Medulla oblongata (tissue), 1 donor: ENCODE results near the gene MRPL30.
"Not testable (repeated sequence)": the region's sequence is repeated elsewhere in the genome, so short reads cannot be mapped to it uniquely, and the experiment has no call there.

ENCODE experiments used
- DNase-seq: peaks from one replicate; pipeline ENCODE4 v3.0.0-alpha.2; 2015; ENCODE audit errors: extremely low spot score

MRPL30 gene

DNA sequence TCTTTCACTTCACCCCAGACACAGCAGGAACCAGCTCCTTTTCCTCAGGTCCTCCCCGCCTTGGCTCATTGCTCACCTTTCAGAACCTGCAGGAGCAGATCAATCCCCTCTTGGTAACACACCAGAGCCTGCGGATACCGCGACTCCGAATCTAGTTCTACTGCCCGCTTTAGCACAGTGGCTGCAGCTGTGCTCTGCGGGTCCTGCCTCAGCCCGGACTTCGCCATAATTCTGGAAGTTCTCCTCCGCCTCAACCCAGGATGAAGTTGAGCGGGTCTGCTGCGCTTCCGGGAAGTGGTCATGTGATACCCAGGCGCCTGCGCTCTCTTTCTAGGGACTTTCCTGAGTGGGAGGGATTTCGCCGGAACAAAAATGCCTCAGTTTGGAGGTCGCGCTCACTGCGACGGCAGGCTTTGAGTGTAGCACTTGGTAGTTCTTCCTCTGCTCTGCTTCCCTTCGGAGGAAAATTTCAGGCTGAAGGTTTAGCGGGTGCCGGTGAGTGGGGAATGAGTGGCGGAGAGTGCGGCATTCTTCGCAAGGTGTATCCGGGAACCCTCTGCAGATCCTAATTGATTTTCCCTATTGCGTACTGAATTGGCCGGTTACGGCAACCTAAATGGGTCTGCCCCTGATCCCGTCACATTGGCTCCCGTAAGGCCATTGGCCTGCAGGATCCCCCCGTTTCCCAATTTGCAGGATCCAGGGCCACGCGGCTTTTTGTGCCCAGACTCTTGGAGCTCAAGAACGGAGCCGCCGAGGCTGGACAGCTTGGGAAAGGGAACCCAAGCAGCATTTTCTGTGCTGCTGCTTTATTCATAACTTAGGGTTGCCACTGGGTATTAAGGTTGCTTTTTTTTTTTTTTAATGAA lies at the start of gene MRPL30, which contains the start of gene MITD1:
TSS of gene MRPL30 (plus strand) at position 430 of the 869 bp plus-strand sequence. CDS start 5,020 bp downstream, outside the sequence.
TSS of gene MITD1 (minus strand) at position 304 of the 869 bp plus-strand sequence. CDS start at position 227, 77 bp downstream.
- peak; percentile 98 for DNase-seq

DNA sequence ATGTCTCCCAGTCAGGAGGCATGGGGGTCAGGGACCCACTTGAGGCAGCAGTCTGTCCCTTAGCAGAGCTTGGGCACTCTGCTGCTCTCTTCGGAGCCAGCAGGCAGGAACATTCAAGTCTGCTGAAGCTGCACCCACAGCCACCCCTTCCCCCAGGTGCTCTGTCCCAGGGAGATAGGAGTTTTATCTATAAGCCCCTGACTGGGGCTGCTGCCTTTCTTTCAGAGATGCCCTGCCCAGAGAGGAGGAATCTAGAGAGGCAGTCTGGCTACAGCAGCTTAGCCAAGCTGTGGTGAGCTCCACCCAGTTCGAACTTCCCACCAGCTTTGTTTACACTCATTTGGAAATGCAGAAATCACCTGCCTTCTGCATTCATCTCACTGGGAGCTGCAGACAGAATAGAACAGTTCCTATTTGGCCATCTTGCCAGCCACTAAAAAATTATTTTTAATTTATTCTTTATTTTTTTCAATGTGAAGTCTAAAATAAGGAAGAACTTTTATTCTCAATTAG lies 45.9 kb upstream of the MRPL30 start:
- not testable (repeated sequence) for DNase-seq

DNA sequence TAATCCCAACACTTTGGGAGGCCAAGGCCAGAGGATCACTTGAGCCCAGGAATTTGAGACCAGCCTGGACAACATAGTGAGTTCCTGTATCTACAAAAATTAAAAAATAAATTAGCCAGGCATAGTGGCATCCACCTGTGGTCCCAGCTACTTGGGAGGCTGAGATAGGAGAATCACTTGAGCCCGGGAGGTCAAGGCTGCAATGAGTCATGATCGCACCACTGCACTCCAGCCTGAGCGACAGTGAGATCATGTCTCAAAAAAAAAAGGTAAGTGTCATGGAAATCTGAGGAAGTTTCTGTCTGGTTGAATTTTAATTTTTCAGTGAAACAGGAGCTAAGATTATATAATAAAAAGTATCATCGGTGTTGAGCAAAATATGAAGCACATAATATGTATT lies 42.0 kb upstream of the MRPL30 start:
- no peak for DNase-seq

DNA sequence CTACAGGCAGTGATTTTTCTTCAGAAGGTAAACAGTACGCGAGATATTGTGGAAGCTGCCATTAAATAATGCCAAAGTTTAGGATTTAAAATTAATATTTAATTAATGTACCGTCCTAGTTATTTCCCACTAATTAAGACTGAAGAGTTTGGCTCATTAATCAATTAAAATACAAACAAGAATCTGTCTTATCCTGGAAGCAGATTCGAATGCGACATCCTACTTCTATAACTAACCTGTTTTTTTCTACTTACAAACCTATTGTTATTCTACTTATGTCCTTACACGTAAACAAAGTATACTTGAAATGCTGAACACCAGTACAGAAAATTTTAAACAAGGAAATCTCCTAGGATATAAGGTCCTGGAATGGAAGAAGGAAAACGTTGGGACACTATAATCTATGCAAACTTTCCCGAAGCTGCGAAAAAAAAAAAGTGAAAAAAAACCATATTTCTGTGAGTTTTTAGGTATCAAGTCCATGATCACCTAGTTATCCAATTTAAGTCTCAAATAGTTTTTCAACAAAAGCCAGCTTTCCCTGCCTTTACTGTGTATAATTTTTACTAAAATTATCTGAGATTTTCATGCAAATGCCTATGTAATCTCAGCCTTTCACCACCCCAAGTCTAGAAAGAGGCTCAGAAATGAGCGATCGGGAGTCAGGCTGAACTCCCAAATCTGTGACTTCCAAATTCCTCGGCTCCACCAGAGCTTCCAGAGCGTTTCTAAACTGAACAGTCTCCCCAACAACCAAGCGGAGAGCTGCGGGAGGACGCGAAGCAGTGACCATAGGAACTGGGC lies 40.7 kb upstream of the MRPL30 start:
- DNase-seq = peak; percentile 50

DNA sequence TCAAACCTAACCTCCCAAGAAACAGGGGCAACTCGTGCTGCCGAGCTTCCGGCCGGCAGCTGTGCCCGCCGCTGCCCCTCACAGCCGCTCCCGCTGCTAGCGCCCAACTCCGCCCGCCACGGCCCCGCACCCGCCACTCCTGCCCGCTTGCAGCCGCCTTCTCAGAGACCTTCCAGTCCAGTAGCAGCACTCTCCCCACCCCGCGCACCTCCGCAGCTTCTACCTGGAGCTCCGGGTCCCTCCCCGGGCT lies 40.2 kb upstream of the MRPL30 start:
- no peak for DNase-seq

DNA sequence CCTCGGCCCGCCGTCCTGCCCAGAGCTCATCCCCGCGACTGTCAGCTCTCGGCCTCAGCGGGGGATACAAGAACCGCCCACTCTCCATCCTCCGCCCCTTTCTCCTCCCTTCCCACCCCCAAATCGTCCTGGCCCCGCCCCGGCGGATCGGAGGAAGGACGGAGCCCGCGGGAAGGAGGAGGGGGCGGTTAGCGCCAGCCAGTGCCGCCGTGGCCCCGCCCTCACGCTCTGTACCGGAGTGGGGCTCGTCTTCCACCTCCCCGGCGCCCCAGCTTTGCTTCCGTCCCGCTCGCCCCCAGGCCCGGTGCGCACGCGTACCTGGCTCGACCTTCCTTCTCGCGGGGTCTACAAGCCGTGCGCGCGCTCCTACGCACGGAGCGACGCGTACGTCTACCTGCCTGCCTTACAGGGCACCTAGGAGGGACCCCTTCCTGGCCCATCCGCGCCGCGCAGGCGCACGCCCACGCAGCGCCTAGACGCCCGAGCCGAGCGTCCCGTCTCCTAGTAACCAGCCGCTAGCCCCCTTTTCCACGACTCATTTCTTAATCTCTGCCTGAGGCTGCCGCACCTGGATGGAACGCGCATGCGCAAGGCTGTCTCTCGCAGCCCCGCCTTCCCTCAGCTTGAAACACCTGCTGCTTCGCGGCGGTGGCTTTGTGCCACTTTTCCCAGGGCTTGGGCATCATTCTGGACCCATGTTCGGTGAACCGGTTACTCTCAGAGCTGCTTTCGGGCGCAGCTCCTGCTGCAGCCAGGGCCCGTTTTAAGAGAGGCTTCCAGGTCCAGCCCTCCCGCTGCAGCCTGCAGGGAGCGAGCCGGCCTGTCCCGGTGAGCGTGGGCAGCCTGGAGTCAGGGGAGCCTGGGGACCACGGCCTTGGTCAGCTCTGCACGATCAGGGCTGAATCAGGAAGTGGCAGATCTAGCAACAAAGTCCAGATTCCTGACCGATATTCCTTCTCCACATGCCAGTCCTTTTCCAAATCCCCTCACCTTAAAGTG lies 39.6 kb upstream of the MRPL30 start, which contains the start of gene C2orf15:
TSS of gene C2orf15 (plus strand) at position 598 of the 999 bp plus-strand sequence. CDS start 8,852 bp downstream, outside the sequence.
- peak; percentile 96 for DNase-seq

DNA sequence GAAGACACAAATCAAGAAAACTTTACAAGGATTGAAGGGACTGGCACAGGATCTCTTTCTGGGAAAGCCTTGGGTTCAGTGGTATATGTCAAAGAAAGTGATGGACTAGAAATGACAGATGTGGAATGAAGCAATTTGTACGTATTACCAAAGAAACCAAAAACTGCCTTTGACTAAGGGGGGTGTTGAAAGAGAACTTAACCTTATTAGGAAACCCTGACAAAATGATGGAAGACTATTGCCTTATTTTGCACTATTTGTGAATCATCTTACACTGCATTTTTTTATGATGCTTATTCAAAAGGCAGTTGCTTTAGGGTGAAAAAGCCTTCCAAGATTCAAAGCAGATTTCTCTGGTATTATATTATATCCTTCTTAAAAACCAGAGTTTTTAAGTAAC lies 30.3 kb upstream of the MRPL30 start:
- DNase-seq = no peak

DNA sequence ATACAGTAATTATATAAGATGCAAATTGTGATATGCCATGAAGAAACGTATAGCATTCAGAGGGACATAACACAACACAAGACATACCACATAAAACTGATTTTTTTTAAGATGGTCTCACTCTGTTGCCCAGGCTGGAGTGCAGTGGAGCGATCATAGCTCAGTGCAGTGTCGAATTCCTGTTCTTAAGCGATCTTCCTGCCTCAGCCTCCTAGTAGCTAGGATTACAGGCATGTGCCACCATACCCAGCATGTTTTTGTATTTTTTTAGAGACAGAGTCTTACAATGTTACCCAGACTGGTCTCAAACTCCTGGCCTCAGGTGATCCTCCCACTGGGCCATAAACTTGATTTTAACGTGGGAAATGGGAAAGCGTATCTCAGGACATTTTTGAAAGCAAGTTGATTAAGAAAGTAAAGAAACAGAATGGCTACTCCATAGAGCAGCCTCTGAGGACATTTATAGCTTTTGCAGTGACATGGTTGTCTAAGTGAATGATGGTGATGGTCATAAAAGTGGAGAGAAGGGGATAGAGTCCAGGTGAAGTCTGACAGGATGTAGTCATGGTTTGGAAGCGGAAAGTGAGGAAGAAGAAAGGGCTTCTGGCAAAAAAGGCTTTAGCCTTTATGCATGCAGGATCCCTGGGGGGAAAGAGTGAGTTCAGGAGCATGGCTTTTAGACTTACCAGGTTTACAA lies 28.6 kb upstream of the MRPL30 start:
- DNase-seq = no peak

DNA sequence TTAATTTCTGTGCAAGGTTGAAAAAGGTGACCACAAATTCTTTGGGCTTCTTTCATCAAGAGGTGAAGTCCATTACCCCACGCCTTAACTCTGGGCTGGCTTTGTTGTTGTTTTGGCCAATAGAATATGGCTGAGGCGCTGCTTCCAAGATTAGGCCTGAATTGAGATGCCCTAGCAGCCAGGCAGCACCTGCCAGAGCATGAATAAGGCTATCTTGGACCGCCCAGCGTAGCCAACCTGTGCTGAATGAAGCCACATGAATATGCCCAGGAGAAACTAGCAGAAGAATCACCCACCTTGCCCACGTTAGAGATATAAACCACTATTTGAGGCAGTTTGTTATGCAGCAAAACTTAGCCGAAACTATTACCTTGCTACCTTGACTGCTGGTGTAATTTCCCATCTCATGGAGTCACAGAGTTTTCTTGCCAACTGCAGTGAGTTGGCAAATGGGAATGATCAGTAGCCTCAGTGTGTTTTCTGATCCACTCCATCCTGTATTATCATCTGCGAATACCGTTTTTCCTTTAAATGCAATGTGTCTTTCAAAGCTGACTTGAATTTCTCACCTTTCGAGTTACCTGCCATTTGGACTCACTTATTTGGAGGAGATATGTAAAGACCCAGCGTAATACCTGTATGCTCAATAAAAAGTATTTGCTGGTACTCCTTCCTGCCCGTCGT lies 26.9 kb upstream of the MRPL30 start:
- peak; percentile 46 for DNase-seq

DNA sequence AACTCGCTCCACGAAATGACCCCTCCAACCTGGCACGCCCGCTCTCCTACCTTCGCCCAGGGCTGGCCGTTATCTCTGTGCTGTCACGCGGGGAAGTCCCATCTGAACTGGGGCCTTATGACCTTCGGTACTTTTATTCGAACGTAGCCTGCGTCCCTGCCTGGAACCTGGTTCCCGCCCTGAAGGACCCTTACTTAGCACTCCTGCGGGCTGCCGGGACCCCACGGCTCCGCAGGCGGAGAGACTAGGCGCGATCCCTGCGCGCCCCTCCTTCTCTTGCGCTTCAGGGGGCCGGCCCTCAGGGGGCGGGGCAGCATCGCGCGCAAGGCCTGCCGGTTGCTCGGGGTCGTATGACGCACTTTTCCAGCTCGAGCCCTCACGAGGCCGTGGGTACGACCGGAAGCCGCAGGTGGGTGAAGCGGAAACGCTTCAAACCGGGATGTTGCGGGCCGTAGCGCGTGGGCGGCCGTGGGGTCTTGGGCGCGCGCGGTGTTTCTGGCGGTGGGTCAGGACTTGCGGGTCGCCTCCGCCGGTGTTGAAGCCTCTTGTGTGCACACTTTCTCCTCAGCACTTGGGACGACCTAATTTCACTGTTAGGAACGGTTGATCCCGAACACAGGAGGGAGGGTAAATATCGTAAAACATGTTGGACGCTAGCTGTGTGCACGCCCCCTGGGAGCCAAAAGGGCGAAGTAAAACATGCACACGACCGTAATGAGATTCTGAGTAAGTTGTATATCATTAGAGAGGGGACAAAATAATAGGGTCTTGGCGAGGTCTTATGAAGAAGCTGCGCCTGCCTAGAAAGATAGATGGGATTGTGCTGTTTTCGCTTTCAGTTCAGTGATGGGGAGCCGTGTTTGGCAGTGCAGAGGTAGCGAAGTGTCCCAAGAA lies 26.1 kb upstream of the MRPL30 start, which contains the start of the genes LIPT1 and TSGA10:
TSS of gene LIPT1 (plus strand) at position 325 of the 894 bp plus-strand sequence. CDS start 6,991 bp downstream, outside the sequence.
TSS of gene TSGA10 (minus strand) at position 300 of the 894 bp plus-strand sequence. CDS start 45,503 bp downstream, outside the sequence.
- DNase-seq = peak; percentile 93

DNA sequence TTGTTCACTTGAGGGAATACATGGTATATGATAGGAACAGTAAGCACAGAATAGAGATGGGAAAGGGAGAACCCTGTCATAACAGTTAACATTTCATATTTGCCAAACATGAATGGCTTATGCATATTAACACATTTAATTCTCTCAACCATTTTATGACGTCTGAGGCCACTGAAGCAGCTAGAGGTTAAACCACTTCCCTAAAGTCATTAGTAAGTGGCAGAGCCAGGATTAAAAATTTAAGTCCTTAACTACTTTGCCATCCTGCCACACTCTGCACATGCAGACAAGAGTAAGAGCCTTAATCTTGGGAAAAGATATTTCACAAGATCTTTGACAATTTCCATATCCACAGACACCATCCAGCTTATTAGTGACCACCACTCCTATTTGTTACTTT lies 24.1 kb upstream of the MRPL30 start:
- DNase-seq = no peak

DNA sequence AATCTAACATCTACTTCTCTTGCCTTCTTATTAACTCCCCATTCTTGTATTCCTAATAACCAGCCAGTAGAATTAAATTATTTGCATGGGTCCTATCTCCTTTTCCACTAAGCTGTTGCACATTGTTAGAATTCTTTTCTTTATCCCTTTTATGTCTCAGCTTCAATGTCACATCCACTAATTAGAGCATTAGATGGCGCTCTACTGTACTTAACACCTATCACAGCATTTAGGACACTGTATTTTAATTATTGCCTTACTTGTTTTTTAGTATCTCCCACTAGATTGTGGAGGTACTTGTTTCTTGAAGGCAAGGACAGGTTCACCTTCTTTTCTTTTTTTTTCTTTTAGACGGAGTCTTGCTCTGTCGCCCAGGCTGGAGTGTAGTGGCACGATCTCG lies 22.4 kb upstream of the MRPL30 start:
- DNase-seq = no peak

DNA sequence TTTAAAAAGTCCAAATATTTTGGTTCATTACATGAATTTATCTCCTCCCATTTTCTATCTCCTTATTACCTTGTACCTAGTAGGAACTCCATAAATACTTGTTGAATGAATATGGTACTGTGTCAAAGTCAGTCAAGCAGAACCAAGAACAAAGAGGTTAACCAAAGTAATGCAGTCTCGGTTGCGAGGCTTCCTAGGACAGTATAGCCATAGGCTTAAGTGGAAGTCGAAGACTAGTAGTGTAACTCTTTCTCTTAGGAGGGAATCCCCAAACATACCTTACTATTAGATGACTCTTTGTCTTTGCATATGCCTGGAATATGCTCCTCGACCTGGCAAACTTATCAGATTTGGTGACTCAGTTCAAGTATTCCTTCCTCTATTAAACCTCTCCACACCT lies 21.4 kb upstream of the MRPL30 start:
- no peak for DNase-seq

DNA sequence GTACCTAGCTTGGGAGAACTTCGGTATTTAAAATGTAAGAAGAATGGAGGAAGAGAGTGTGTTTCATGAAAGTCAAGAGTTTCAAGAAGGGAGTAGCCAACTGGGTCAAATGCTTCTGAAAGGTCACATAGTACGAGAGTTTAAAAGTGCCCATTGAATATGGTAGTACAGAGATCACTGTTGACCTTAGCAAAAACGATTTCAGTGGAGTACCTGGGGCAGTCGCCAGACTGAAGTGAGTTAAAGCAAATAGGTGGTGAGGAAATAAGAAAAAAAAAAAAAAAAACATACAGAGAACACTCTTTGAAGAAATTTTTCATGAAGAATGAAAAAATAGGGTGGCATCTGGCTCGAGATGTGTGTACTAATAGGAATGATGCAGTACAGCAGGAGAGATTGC lies 14.8 kb upstream of the MRPL30 start:
- DNase-seq = no peak

DNA sequence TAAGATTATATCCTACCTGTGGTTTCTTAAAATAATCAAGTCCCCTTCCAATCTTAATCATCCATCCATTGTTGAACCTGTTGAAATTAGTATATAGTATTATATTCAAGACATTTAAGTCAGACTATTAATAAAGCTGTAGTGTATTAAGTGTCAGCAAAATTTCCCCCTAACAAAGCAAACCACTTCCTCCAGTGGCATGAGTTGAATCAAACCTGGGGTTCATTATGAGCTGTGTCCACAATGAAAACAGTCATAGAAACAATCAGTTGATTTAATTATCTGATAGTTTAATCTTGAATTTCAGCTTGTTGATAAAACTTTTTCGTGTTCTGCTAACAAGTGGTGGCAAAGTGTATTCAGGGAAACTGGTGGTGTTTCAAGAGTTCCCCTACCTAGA lies 11.4 kb upstream of the MRPL30 start:
- DNase-seq = no peak

DNA sequence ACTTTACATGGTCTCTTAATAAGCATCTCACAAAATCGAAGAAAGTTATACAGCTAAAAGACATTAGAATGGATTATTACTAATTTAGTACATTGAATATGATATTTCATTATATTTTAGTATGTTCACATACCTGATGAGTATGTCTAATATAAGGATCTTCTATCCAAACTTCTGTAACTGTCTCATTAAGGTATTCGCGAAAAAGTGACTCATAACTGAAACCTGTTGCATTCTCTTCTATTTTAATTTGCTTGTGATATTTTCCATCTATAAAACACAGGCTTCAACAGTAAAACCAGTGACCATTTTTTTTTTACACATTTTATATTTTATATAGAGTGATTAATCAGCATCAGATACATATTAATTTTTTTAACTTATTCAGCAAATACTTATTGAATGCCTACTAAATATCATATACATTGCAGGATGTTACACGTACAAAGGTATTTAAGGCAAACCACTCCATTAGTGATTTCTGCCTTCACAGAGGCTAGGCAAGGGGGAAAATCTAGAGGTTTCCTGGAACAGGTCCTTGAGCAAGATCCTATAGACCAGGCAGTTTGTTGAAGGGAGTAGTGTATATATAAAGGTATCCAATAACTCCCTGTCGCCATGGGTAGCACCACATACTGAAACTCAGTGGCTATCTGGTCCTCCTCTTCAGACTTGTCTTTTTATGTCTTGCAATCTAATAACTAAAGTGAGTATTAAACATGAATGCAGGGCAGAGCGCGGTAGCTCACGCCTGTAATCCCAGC lies 9.4 kb upstream of the MRPL30 start:
- no peak for DNase-seq

DNA sequence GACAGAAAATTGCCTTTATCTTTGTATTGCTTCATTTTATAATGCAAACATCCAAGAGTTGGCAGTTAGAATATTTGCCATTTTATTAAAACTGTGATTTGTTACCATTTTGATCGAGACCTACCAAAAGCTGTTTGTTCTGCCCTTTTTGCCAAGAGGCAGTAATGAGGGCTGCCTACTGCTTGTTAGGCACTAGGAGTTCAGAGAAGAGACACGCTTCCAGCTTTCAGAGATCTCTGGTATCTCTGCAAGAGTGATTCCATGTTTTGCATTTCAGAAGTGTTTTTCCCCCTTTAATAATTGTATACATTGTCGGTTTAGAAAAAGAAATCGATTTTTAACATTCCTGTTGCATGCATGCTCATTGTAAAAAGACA lies 628 bp downstream of the MRPL30 start:
- no peak for DNase-seq

DNA sequence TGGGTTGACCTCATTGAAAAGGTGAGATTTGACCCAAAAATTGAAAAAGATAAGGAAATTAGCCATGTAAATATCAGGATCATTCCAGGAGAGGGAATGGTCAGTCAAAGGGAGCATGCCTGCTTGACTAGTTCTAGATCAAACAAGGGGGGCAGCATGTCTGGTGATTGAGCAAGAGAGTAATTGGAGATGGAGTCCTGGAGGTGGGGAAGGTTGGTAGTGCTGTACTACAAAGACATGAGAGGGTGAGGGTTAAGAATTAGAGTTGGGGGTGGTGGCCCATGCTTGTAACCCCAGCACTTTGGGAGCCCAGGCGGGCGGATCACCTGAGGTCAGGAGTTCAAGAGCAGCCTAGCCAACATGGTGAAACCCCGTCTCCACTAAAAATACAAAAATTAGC lies 2.0 kb downstream of the MRPL30 start:
- DNase-seq = no peak
